GM18868 (cell line): ENCODE measurements around the gene ADARB2.

Source experiments
- ATAC-seq: cut with Tn5 transposase; IDR thresholded peaks from one replicate; pipeline ENCODE4 v1.9.1; 2021; ENCODE audit warnings: mild to moderate bottlenecking, moderate library complexity; ENCODE audit not compliant: unreplicated experiment

ADARB2 gene

DNA sequence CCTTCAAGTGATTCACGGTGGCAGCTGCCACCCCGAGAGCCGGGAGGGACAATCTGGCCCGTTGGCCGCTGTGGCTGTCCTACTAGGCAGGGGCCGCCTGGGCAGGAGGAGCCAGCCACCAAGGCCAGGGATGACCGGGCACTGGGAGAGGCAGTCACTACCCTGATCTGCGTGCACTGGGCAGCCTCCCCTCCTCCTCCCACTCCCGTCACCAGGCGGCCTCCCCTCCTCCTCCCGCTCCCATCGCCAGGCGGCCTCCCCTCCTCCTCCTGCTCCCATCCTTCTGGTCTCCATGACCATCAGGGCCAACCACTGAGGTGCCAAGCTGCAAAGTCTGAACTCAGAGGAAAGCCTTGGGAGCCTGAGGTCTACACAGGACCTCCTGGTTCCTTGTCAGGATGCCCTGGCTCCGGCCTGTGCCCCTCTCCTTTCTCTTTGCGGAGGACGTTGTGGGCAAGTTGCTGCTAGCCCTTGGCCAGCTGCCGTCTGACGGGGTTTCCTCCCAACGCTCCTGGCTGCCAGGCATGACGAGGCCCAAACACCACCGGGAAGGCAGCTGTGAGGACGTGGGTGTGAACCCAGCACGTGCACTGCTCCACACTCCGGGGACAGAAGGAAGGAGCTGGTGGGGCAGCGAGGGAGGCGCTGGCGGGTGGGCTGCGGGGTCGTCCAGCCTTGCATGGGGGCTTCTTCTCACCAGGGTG lies 550.0 kb downstream of the ADARB2 start:
- ATAC-seq: no peak

DNA sequence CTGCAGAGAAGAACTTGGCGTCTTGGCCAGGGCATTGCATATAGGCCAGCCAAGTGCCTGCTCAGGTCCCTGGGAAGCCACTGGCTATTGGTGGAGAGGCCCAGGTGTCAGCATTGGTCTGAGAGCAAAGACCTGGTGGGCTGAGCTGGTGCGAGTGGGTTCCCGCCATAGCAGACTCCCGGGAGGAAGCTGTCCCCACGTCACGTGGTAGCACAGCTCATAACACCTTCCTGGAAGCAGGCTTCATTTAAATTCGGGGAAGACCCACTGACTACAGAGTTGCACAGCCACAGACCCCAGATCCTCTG lies 550.7 kb downstream of the ADARB2 start:
- no peak for ATAC-seq

DNA sequence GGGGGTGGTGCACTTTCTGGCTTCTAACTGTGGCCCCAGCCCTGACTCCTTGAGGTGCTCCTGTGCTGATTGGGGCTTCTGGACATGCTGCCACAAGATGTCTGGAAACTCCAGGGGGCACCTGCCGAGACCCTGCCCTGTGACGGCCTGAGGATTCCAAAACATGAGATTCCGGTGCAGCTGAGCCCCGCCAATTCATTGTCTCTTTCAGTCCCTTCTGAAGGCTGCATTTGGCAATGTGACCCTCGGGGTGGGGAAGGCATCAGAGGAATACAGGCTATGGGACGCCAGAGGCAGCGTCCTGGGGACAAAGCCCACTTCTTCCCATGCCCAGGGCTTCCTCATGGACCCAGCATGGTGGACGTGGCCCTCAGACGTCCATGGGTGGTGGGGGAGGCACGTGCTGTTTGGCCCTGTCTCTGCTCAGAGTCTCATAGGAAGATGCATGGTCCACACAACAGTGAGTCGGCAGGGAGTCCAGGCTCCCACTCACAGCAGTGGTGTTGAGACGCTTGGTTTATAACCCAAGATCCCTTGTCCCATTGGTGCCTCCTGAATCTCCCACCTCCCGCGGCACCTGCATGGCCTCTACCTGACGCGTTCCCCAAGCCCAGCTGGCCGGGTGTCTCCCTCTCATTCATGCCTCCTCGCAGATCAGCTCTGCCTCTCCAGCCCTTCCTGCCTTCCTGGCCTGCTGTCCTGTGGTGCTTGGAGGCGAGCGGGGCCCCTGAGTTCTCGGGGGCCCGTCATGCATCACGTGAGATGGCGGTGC lies 551.2 kb downstream of the ADARB2 start:
- ATAC-seq: no peak

DNA sequence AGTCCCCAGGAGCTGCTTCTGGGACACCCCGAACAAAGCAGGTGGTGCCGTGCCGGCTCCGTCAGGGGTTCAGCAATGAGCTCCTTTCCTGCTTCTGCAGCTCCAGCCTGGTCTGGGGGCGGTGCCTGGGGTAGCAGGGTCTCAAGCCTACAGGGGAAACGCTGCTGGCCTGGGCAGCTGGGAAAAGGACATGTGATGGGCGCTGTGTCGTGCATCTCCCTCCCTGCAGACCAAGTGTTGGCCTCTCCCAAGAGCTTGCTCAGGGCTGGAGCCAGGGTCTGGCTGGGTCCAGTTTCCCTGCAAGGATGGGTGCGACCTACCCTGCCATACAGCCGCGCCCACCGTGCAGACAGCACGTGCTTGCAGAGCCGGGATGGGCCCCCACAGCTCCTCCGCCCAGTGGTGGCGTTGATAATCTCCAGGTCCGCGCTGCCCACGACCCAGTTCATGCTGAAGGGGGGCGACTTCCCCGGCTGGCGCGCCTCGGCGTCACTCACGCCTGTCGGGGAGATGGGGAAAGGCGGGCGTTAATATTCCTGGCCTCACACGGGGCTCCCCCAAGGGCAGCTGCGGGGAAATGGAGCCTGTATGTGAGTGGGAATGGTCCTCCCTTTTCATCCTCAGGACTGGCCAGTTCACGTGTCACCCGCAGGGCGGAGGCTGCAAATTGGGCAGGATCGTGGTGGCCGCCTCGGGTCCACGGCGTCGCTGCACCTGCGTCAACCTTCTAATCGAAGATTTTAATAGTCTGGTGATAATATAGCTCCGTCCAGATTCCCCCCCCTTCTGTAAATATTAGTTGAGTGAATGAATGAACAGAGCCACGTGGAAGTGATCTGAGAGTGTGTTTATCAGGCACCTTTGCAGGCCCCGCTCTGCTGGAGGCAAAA lies 552.5 kb downstream of the ADARB2 start:
- ATAC-seq: no peak

DNA sequence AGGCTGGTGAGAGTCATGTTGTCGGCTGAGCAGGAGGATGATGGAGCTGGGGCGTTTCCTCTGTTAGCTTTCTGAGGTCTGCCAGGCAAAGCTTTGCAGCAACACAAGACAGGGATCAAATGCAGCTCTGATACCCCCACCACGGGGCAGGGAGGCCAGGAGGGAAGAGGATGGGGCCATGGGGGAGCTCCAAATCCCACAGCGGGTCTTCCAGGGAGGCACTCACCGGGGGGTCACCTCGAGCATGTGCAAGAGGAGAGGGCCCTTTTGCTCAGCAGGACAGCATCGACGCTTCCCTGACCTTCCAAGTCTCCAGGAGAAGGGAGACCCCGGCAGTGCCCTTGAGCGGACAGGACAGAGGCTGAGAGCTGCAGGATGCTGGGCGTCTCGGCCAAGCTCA lies 553.6 kb downstream of the ADARB2 start:
- no peak for ATAC-seq

DNA sequence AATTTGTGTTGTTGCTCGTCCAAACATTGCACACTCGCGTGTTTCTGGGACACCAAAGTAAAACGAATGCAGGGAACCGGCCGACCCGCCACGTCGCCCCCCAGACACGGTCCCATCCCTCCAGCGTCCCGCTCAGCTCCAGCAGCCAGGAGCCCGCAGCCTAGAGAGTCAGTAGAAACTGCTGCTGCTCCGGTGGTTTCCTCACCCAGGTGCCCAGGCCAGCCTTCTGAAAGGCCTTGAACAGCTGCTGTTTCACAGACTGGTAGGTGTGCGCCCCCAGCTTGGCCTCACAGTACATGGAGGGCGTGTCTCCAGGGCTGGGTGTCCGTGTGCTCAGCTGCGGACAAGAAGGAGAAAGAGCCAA lies 554.3 kb downstream of the ADARB2 start:
- no peak for ATAC-seq

DNA sequence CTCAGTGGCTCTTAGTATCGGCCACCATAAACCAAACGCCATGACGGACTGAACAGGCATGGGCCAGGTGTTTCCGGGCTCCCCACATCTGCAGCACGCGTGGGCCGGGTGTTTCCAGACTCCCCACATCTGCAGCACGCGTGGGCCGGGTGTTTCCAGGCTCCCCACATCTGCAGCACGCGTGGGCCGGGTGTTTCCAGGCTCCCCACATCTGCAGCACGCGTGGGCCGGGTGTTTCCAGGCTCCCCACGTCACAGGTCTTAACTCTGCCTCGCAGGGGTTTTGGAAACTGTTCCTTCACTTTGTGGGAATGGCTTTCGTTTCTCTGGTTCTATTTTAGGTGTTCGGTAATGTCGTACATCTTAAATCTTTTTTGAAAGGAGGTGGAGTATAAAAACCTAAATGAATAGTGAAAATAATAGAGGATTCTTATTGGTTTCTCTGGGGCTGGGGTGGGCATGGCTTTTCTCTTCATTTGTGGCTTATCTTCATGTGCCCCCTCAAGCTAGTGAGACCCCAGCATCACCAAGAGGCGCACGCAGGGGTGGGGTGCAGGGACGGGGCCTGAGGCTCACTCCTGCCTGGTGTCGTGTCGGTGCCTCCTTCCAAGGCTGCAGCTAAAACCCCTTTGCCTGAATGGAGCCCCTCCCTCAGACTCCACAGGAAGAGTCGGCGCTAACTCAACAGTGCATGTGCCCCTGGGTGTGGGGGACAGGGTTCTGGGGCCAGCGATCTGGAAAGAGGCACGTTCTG lies 554.9 kb downstream of the ADARB2 start:
- ATAC-seq: no peak

DNA sequence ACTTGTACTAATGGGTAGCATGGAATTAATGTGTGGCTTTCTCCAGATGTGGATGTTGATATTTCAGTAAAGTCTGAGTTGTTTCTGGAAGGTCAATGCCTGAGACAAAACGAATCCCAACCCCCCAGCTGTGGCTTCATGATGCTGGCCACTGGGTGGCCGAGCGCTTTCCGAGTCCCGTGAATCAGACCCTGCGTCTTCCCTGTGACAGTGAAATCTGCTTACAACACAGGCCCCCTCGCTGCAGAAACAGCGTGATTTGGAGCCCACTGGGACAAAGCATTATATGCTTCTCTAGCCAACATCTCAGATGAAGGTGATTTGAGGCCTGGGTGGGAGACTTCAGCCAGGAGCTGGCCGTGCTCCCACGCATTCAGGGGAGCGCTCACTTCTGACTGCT lies 556.5 kb downstream of the ADARB2 start:
- ATAC-seq: no peak

DNA sequence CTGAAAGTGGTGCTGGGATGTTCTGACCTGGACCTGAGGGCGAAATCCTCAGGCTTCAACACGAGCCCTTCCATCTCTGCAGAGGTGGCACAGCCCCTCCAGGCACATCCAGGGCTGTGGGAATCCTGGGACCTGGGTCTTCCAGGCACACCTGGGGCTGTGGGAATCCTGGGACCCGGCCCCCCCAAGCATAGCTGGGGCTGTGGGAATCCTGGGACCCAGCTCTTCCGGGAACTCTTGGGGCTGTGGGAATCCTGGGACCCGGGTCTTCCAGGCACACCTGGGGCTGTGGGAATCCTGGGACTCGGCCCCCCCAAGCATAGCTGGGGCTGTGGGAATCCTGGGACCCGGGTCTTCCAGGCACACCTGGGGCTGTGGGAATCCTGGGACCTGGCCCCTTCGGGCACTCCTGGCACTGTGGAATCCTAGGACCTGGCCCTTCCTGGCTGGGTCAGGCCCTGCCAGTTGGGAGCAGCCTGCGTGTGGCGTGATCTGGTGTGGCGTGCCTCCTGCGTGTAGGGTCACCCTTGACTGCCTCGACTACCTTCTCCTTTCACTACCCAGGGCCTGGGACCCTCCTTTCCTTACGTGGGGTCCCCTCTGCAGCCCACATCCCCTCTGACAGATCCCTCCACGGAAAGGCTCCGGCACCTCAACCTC lies 557.1 kb downstream of the ADARB2 start:
- ATAC-seq: no peak

DNA sequence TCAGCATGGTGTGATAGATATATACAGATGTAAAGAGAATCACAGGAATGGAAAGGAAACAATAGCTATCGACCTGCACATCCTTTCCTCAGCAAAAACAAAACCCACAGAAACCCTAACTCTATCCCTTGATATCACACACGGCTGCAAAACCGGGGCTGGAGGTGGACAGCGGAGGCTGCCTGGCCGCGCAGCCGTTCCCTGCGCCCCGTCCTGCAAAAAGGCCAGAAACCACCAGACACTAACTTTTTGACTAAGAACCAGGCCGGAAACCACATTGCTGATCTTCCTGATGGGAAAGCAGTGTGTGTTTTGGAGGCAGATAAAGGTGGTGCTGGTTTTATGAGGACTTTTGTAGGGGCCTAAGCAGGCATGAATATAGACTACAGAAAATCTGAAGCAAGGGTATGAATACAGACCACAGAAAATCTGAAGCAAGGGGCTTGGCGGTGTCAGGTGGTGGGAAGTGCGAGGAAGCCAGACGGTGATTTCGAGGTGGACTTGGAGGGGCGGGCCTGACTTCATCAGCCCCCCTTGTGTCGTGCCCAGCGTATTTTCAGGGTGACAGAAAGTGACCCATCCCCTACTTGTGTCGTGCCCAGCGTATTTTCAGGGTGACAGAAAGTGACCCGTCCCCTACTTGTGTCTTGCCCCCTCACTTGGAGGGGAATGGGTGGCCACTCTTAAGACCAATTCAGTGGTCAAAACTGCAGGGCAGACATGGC lies 557.8 kb downstream of the ADARB2 start:
- ATAC-seq: no peak

DNA sequence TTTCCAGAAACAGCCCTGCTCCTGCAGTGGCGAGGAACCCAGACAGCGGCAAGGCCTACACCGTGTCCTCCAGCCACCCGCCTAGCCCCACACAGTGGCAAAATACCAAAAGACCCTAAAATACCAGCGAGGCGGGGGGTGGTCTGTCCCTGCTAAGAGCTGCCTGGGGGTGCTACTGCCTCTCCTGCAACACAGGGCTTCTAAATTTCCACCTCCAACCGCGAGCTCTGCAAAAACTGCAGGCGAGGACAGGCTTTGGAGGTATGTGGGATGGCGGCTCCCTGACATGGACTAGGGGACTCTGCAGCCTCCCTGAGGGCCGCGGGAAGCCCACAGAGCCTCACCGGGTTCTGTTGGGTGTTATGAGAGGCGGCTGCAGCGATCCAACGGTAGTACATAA lies 558.8 kb downstream of the ADARB2 start:
- ATAC-seq: no peak

DNA sequence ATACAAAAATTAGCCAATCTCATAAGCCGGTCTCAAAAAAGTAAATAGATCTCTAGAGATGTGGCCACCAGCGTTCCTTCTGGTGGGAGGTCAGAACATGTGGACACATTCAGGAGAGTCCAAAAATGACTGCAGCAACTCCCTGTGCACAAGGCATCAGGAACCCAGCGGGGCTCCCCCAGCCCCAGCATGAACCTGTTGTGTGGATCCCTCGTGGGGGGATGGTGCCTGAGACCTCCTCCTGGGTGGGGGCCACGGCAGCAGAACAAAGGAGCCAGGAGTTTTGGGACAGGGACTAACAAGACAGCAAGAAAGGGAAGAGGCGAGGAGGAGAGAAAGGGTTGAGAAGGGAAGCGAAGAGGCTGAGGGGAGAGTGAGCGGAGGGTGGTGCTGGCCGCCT lies 559.4 kb downstream of the ADARB2 start:
- no peak for ATAC-seq

DNA sequence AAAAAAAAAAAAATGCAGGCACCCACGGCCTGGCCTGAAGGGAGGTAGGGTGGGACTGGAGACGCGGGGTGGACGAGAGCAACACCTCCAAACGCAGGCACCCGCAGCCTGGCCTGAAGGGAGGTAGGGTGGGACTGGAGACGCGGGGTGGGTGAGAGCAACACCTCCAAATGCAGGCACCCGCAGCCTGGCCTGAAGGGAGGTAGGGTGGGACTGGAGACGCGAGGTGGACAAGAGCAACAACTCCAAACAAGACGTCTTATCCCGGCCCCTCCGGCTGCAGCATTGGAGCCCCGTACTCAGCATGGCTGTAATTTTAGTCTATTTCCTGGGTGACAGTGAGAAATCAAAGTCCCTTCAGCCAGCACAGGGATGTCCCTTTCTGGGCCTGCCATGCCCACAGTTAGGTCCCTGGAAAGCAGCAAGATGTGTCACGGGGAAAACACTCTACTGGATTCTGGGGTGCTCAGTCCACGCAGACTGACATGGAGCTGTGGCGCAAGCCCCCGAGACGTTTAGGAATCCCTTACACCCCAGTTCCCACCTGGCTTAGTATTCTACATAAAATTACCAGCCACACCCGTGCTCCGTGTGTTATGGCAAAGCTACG lies 561.3 kb downstream of the ADARB2 start:
- ATAC-seq: no peak

DNA sequence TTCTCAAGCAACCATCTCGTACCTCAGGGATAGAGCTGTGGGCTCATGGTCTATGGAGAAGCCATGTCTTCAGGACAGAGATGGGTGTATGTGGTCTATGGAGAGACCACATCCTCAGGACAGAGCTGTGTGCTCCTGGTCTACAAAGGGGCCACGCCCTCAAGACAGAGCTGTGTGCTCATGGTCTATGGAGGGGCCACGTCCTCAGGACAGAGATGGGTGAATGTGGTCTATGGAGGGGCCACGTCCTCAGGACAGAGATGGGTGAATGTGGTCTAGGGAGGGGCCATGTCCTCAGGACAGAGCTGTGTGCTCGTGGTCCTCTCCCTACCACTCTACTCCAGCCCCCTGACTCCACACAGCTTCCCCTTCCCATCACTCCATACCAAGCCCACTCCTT lies 563.3 kb downstream of the ADARB2 start:
- ATAC-seq: no peak

DNA sequence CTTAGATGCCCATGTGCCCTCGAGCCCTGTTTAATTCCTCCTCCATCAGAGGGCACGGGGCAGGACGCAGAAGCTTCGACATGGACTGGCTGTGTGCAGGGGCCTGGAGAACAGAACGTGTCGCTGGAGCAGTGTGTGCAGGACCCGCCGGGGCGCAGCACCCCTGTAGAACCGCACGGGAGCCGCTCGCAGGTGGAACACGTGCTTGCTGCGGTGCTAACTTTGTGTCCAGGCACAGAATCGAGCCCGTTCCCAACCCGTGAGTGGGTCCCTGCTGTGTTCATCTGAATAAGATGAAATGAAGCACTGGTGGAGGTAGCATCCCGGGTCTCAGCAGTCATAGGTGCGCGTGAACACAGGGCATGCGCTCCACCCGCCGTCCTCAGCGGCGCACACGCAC lies 564.2 kb downstream of the ADARB2 start:
- ATAC-seq: no peak

DNA sequence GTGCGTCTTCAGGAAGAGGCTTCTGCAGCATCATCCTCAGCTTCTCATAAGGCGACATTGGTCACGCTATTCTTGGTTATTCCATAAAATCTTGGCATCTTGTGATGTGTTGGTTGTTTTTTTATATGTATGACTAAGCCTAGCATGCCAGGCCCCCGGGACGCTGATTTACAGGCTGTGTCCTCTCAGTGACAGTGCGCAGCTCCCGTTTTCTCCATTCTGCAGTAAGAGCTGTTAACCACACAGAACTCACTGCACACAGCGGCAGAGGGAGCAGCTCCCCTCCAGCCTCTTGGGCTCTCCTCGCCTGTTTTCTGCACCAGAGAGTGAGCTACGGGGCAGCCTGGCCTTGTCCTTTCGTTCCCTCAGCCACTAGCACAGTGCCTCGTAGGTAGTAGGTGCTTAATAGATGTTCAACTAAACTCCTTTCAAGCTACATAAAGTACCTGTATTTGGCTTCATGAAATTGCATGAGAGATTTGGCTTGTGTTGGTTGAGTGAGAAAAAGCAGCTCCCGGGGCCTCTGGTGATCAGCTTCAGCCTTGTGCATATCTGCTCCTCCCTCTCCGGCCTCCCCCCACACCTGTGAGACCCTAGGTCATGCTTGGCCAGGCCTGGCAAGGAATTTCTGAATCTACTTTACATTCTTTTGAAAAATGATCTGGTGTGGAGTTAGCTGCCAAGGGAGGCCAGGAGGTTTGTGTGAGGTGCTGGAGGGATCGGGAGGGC lies 564.9 kb downstream of the ADARB2 start:
- ATAC-seq: no peak

DNA sequence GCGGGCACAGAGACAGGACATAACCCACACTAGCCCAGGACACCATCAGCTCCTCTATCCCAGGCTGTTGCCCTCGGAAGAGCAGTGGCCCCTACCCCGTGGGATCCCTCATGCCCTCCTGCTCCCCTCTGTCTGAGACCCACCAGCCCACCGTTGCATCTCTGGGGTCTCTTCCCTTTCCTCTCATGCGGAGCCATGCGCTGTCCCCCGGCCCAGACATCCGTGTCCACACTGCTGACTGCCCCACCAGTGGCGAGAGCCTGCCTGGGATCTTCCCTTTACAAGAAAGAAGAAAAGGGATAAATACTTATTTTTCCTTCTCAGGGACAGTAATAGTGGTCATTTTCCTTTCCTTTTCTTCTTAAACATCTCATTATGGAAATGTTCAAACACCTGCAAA lies 565.7 kb downstream of the ADARB2 start:
- no peak for ATAC-seq

DNA sequence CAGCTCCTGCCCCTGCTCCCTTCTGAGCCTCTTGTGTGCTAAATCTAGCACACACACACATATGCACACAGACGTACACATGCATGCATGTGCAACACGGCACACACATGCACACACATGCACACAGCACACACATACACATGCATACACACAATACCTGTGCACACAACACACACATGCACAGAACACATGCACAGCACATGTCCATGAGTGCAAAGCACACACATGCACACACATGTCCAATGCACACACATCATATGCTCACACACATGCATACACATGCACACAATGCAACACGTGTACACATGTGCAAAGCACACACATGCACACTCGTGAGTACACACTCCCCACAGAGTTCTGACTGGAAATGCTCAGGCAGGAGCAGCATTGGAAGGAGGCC lies 566.1 kb downstream of the ADARB2 start:
- ATAC-seq: no peak

DNA sequence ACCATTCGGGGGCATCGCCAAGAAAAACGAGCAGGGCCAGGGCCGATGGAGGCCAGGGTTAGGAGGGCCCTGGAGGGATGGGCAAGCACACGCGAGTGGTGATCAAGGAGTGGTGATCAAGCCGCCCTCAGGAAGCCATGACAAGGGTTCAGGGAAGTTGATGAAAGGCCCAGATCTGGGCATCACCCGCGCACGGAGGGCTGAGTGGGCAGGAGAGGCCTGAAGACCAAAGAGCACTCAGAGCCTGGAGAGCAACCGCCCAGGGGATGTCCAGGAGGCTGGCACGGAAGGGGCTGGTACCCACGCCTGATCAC lies 566.5 kb downstream of the ADARB2 start:
- no peak for ATAC-seq
